Heart left ventricle (tissue), 16 donors: ENCODE data around the gene SOX11. TPM values are rescaled to one million over a fixed set of nuclear protein-coding genes. Genes with fewer than 3 reads are reported as not detected.
"Not testable (repeated sequence)": the region's sequence is repeated elsewhere in the genome, so short reads cannot be mapped to it uniquely, and the experiment has no call there.

Source experiments
- ATAC-seq, 4 donors: fragments of 200-7000 bp; cut with Tn5 transposase; one replicate each; pipeline ENCODE4 v1.9.1; 2020 to 2022; ENCODE audit warnings: moderate library complexity in 4 of 4, mild to moderate bottlenecking in 3 of 4, moderate number of reproducible peaks in 1 of 4
- DNase-seq, 5 donors: peaks; one replicate each; pipeline ENCODE4 v3.0.0-alpha.2; 2020
- H3K27ac ChIP-seq, 12 donors: fragments of 200-600 bp; sonication (generic) in 4 of 12; one replicate each; pipeline versions ENCODE4 v1.5.0 to v1.8.0; 2016 to 2022; ENCODE audit warnings: mild to moderate bottlenecking in 2 of 12
- H3K27me3 ChIP-seq, 9 donors: fragments of 200-600 bp; sonication (generic) in 2 of 9; one replicate each; pipeline versions ENCODE4 v1.5.1 to v1.8.0; 2016 to 2022; ENCODE audit warnings: mild to moderate bottlenecking in 3 of 9
- H3K36me3 ChIP-seq, 9 donors: fragments of 200-600 bp; sonication (generic) in 2 of 9; one replicate each; pipeline versions ENCODE4 v1.5.0 to v1.8.0; 2018 to 2022; ENCODE audit warnings: mild to moderate bottlenecking in 2 of 9
- H3K4me1 ChIP-seq, 12 donors: fragments of 200-600 bp; sonication (generic) in 4 of 12; one replicate each; pipeline versions ENCODE4 v1.5.0 to v1.8.0; 2016 to 2022; ENCODE audit warnings: mild to moderate bottlenecking in 3 of 12
- H3K4me3 ChIP-seq, 12 donors: fragments of 200-600 bp; sonication (generic) in 4 of 12; one replicate each; pipeline versions ENCODE4 v1.5.0 to v1.8.0; 2017 to 2022; ENCODE audit warnings: mild to moderate bottlenecking in 9 of 12, moderate library complexity in 4 of 12
- H3K9me3 ChIP-seq, 12 donors: fragments of 200-600 bp; sonication (generic) in 4 of 12; one replicate each; pipeline versions ENCODE4 v1.5.0 to v1.8.0; 2016 to 2022; ENCODE audit warnings: mild to moderate bottlenecking in 1 of 12
- CTCF ChIP-seq, 12 donors: fragments of 200-600 bp; sonication (generic) in 4 of 12; IDR thresholded peaks; one replicate each; pipeline versions ENCODE4 v1.5.0 to v1.8.0; 2018 to 2022; ENCODE audit warnings: antibody characterized with exemption in 12 of 12, mild to moderate bottlenecking in 5 of 12
- POLR2A ChIP-seq, 2 donors: fragments of 450-650 bp; IDR thresholded peaks; one replicate each; pipeline ENCODE4 v1.6.1; 2017; ENCODE audit warnings: antibody characterized with exemption in 2 of 2, mild to moderate bottlenecking in 2 of 2, moderate library complexity in 2 of 2
- WGBS, 4 donors: extraction: QIAGEN DNeasy Blood & Tissue Kit in 2 of 4; methylation state at CpG; one replicate each; pipeline versions ENCODE4 v1.1.5 to v1.1.7; 2013 to 2018; 5-methylcytosine and 5-hydroxymethylcytosine counted together
- intact Hi-C, 10 donors: fragments of 100-400 bp; cut with DNase I; formaldehyde crosslinking; loops; one replicate each; pipeline versions ENCODE4 v1.11.1 to v1.14.2; 2022
- polyA plus RNA-seq, 2 donors: library from polyadenylated mRNA; stranded (reverse); fragments of 200-250 nt; gene quantifications; one replicate each; pipeline ENCODE4 v1.2.3, GENCODE V29; 2013
- total RNA-seq, 9 donors: library from RNA; depleted of rRNA in 2 of 9; stranded (reverse); fragments of >200 nt in 2 of 9; fragmentation: NEBNext Ultra II Directional in 3 of 9; extraction: Animal tissue kit (Norgen Biotek cat#: 25700) in 3 of 9; gene quantifications; one replicate each; pipeline versions ENCODE4 v1.1.0 to v1.2.4, GENCODE V29; 2016 to 2023
- donor health status: ischemic (EF 13 %, LVEDD 7.1; RV severe dilation, severe dysfunction).
- donor health status: healthy with polysubstance abuse.
- donor health status: DM: no; HTN: yes; CAD: no.
- donor health status: DM: no; HTN: no; CAD: no.
- donor health status: ischemic (EF 25% LVEDD 6.9; RV normal size, moderate dysfunction).
- donor health status: ischemic (EF 25% LVEDD 5.7; RV mildly dilated, moderate dysfunction).
- donor health status: healthy.
- donor health status: DM: yes; HTN: yes; CAD: no.
- donor health status: ischemic (EF 35%, LVEDD 5.7; RV mildly dilated, moderate dysfunction).
- donor health status: nonischemic (EF 11% LVEDD 7.7; RV severe dilation, severe dysfunction).
- donor health status: DM: yes; HTN: yes; CAD: no.
- donor health status: PGD.
- donor health status: ischemic (EF 29% LVEDD 5.4; RV normal size, mild dysfunction).
- donor health status: nonischemic (EF 23%, LVEDD 6.1; RV moderate dilation, normal function).

SOX11 gene
- total and polyA plus RNA-seq, 11 donors: 0.48 to 5.6 (median 1.3) TPM

GRCh38 chr2:5661362-5661761 is 30.8 kb upstream of the SOX11 start:
- Histone ChIP-seq H3K4me1 (peaks cover 0 to 4% (median 0%) of the 10 kb centered on the region in 12 donors), H3K9me3 (peaks cover 0 to 3% (median 0%) of the 10 kb centered on the region in 12 donors), H3K4me3 (no peak overlapping the region), H3K36me3 (no peaks in the 10 kb centered on the region), H3K27me3 (no peaks in the 10 kb centered on the region), H3K27ac (no peak overlapping the region)
- intact Hi-C loops: no loop called here
- TF ChIP-seq POLR2A (IDR thresholded peaks at IDR 0.05) (no peak), CTCF (IDR thresholded peaks at IDR 0.05) (no peak)
- no peak for DNase-seq
- no peak for ATAC-seq
- 80 to 89% (median 85%) methylated on average over 5 of the region's 5 CpGs for WGBS, 4 donors

GRCh38 chr2:5664278-5664681 is 27.9 kb upstream of the SOX11 start:
- H3K4me3 ChIP-seq: no peak overlapping the region

DNA sequence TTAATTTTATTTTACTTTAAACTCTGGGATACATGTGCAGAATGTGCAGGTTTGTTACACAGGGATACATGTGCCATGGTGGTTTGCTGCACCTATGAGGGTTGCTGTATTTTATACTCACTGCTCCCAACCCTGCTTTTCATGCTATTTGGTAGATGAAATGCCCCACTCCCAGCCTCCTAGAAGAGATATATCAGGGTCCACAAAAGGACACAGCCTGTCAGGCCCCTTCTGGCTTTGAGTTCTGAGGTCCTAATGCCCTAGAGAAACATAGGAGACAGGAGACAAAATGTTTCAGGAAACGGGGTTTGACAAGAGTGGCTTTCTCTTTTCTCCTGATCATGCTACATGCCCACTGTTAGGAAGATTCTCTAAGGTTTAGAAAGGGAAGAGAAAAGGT is 27.1 kb upstream of the SOX11 start:
- no peak for DNase-seq
- Histone ChIP-seq H3K27me3 (peaks cover 0 to 6% (median 0%) of the 10 kb centered on the region in 9 donors), H3K4me3 (no peak overlapping the region), H3K27ac (no peak overlapping the region), H3K9me3 (peaks cover 0 to 3% (median 0%) of the 10 kb centered on the region in 12 donors), H3K4me1 (no peaks in the 10 kb centered on the region), H3K36me3 (no peaks in the 10 kb centered on the region)
- 63 to 87% (median 76%) methylated on average over 1 of the region's 1 CpG for WGBS, 4 donors
- intact Hi-C loops: no loop called here
- no peak for ATAC-seq
- TF ChIP-seq CTCF (IDR thresholded peaks at IDR 0.05) (no peak), POLR2A (IDR thresholded peaks at IDR 0.05) (no peak)

More at GRCh38 chr2:5664278-5664681, 27.9 kb upstream of the SOX11 start:
- no peak for ATAC-seq
- WGBS, 4 donors: 88 to 93% (median 91%) methylated on average over 4 of the region's 4 CpGs
- TF ChIP-seq CTCF (IDR thresholded peaks at IDR 0.05) (no peak), POLR2A (IDR thresholded peaks at IDR 0.05) (no peak)
- no peak for DNase-seq
- Histone ChIP-seq H3K27me3 (no peaks in the 10 kb centered on the region), H3K27ac (no peak overlapping the region), H3K36me3 (no peaks in the 10 kb centered on the region), H3K9me3 (peaks cover 0 to 3% (median 0%) of the 10 kb centered on the region in 12 donors), H3K4me1 (no peaks in the 10 kb centered on the region)
- intact Hi-C loops: no loop called here

DNA sequence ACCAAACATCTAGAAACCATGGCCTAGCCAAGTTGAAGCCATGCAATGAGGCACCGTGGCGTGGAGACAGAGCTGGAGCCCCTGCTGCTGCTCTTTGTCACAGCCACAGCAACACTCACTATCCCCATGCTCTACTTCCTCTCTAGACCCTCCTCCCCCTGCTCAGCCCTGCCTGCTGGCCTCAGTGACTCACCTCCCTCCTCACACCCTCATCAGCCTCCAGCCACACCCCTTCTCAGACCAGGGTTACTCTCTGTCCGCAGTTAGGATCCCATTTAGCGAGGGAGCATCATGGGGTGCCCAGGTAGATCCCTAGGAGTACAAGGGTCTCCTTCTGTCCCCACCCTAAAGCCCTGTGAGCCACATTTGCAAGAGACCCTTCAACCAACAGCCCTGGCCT is 25.4 kb upstream of the SOX11 start:
- intact Hi-C loops: no loop called here
- H3K9me3 ChIP-seq: no peaks in the 10 kb centered on the region
- DNase-seq (no peak), ATAC-seq (no peak)
- no peak overlapping the region for H3K4me3 ChIP-seq
- H3K27ac ChIP-seq: no peak overlapping the region
- H3K36me3 ChIP-seq: no peaks in the 10 kb centered on the region
- 82 to 89% (median 86%) methylated on average over 4 of the region's 4 CpGs for WGBS, 4 donors
- no peak for TF ChIP-seq CTCF (IDR thresholded peaks at IDR 0.05)
- TF ChIP-seq POLR2A (IDR thresholded peaks at IDR 0.05): no peak
- no peaks in the 10 kb centered on the region for H3K4me1 ChIP-seq
- peaks cover 0 to 7% (median 0%) of the 10 kb centered on the region in 9 donors for H3K27me3 ChIP-seq

DNA sequence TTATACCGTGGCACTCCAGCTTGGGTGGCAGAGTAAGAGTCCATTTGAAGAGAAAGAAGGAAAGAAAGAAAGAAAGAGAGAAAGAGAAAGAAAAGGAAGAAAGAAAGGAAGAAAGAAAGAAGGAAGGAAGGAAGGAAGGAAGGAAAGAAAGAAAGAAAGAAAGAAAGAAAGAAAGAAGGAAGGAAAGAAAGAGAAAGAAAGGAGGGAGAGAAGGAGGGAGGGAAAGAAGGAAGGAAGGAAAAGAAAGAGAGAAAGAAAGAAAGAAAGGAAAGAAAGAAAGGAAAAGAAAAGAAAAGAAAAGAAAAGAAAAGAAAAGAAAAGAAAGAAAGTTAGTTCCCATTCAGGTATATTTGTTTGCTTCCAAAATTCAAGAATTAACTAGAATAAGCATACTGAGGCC is 24.5 kb upstream of the SOX11 start:
- H3K4me1 ChIP-seq, H3K36me3 ChIP-seq, H3K9me3 ChIP-seq, ATAC-seq, H3K4me3 ChIP-seq, DNase-seq, intact Hi-C loops, H3K27ac ChIP-seq: not testable (repeated sequence)
- 87 to 98% (median 95%) methylated on average over 1 of the region's 1 CpG for WGBS, 4 donors
- peaks cover 0 to 13% (median 0%) of the 10 kb centered on the region in 9 donors for H3K27me3 ChIP-seq
